Ovary (tissue), 9 donors: Measurements from ENCODE around the gene TTC7B. TPM values are rescaled to one million over a fixed set of nuclear protein-coding genes. Genes with fewer than 3 reads are reported as not detected.
"Not testable (repeated sequence)": the region's sequence is repeated elsewhere in the genome, so short reads cannot be mapped to it uniquely, and the experiment has no call there.

ENCODE experiments used
- DNase-seq, 5 donors: peaks; one replicate each; pipeline ENCODE4 v3.0.0-alpha.2; 2019 to 2020
- H3K27ac ChIP-seq, 2 donors: fragments of 200-600 bp; one replicate each; pipeline versions ENCODE4 v1.5.1 to v1.8.0; 2019 to 2022
- H3K27me3 ChIP-seq: fragments of 200-600 bp; one replicate; pipeline ENCODE4 v1.8.0; 2022
- H3K36me3 ChIP-seq: fragments of 200-600 bp; sonication (generic); one replicate; pipeline ENCODE4 v1.5.1; 2019
- H3K4me1 ChIP-seq: one replicate; pipeline ENCODE4 v1.8.1; 2013; ENCODE audit warnings: mild to moderate bottlenecking, moderate library complexity; ENCODE audit not compliant: insufficient read depth
- H3K4me3 ChIP-seq: fragments of 200-600 bp; sonication (generic); one replicate; pipeline ENCODE4 v1.5.1; 2017
- H3K9me3 ChIP-seq, 2 donors: fragments of 200-600 bp in 1 of 2; sonication (generic) in 1 of 2; one replicate each; pipeline versions ENCODE4 v1.5.1 to v1.8.1; 2013 to 2019; ENCODE audit warnings: mild to moderate bottlenecking in 1 of 2, moderate library complexity in 1 of 2
- EP300 ChIP-seq: sonication (generic); formaldehyde crosslinking; IDR thresholded peaks from one replicate; pipeline ENCODE4 v1.6.1; 2017; ENCODE audit warnings: antibody characterized with exemption
- POLR2A ChIP-seq: fragments of 450-650 bp; IDR thresholded peaks from one replicate; pipeline ENCODE4 v1.6.1; 2017; ENCODE audit warnings: antibody characterized with exemption, mild to moderate bottlenecking, moderate library complexity
- WGBS, 3 donors: extraction: QIAGEN DNeasy Blood & Tissue Kit in 1 of 3; methylation state at CpG; one replicate each; pipeline versions ENCODE4 v1.1.5 to v1.1.7; 2013 to 2017; 5-methylcytosine and 5-hydroxymethylcytosine counted together
- intact Hi-C, 4 donors: fragments of 100-400 bp; cut with DNase I; formaldehyde crosslinking; loops; one replicate each; pipeline versions ENCODE4 v1.11.0 to v1.15.1; 2022 to 2023
- polyA plus RNA-seq, 2 donors: library from polyadenylated mRNA; stranded (reverse); fragments of 200-250 nt in 1 of 2; fragments of 350-450 nt in 1 of 2; fragmentation: Illumina TruSeq in 1 of 2; extraction: RNeasy Lipid Tissue Mini Kit (QIAGEN cat#74804) in 1 of 2; gene quantifications; one replicate each; pipeline ENCODE4 v1.2.3, GENCODE V29; 2013 to 2014
- total RNA-seq, 7 donors: library from RNA; depleted of rRNA in 2 of 7; stranded (reverse); fragments of >200 nt in 2 of 7; fragmentation: NEBNext Ultra II Directional in 3 of 7; extraction: Animal tissue kit (Norgen Biotek cat#: 25700) in 3 of 7; gene quantifications; one replicate each; pipeline versions ENCODE4 v1.1.0 to v1.2.4, GENCODE V29; 2016 to 2023
- TF ChIP-seq, protein P1 (sequence below), 3 donors: fragments of 450-650 bp in 2 of 3; fragments of 200-600 bp in 1 of 3; IDR thresholded peaks; one replicate each; pipeline versions ENCODE4 v1.5.1 to v1.8.0; 2016 to 2022; ENCODE audit warnings: antibody characterized with exemption in 3 of 3, mild to moderate bottlenecking in 1 of 3
- donor health status: DM: no; HTN: no; CAD: no; lungs with moderate emphysema.
- donor health status: DM: no; HTN: no; CAD: no.
- donor health status: Bipolar disorder and iron deficiency.
- donor health status: DM: yes; HTN: yes; CAD: no.
- donor health status: DM: no; HTN: no; CAD: no.
- donor health status: DM: yes; HTN: yes; CAD: no.

TTC7B gene
- total and polyA plus RNA-seq, 9 donors = 18.2 to 39.5 (median 34.2) TPM

- H3K27ac ChIP-seq = no peak overlapping the region
- no peaks in the 10 kb centered on the region for H3K4me1 ChIP-seq
- no peaks in the 10 kb centered on the region for H3K9me3 ChIP-seq
- 82 to 88% (median 87%) methylated on average over 17 of the region's 17 CpGs for WGBS, 3 donors
- intact Hi-C loops = no loop called here
- H3K36me3 ChIP-seq = no peaks in the 10 kb centered on the region
- no peaks in the 10 kb centered on the region for H3K27me3 ChIP-seq
- H3K4me3 ChIP-seq = no peak overlapping the region
- no peak for DNase-seq
- TF ChIP-seq POLR2A (no peak), EP300 (no peak)
- TF ChIP-seq, protein P1, sequence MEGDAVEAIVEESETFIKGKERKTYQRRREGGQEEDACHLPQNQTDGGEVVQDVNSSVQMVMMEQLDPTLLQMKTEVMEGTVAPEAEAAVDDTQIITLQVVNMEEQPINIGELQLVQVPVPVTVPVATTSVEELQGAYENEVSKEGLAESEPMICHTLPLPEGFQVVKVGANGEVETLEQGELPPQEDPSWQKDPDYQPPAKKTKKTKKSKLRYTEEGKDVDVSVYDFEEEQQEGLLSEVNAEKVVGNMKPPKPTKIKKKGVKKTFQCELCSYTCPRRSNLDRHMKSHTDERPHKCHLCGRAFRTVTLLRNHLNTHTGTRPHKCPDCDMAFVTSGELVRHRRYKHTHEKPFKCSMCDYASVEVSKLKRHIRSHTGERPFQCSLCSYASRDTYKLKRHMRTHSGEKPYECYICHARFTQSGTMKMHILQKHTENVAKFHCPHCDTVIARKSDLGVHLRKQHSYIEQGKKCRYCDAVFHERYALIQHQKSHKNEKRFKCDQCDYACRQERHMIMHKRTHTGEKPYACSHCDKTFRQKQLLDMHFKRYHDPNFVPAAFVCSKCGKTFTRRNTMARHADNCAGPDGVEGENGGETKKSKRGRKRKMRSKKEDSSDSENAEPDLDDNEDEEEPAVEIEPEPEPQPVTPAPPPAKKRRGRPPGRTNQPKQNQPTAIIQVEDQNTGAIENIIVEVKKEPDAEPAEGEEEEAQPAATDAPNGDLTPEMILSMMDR (IDR thresholded peaks at IDR 0.05) = no peak
Observed at GRCh38 chr14:90848944-90849731, 32.9 kb upstream of the TTC7B start.

DNA sequence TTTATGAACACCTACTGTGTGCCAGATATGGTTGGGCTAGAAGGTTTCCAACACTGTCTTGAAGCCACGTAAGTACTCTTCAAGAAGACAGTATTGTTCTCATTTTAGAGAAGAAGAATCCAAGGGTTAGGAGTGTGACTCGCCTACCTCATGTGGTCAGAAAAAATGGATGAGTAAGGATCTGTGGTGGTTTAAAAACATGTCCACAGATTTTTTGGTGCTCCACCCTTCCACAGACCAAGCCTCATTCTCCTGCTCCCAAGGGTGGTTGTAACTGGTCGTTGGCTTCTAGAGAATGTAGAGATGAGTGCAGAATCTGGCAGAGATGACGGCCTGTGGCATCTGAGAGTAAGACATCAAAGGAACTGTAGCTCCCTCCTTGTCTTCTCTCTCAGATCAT is 30.3 kb upstream of the TTC7B start:
- Histone ChIP-seq H3K4me3 (no peak overlapping the region), H3K36me3 (no peaks in the 10 kb centered on the region), H3K27ac (no peak overlapping the region), H3K9me3 (no peaks in the 10 kb centered on the region), H3K4me1 (no peaks in the 10 kb centered on the region), H3K27me3 (no peaks in the 10 kb centered on the region)
- intact Hi-C loops = no loop called here
- no peak for DNase-seq
- TF ChIP-seq, protein P1 (IDR thresholded peaks at IDR 0.05) = no peak
- TF ChIP-seq POLR2A (no peak), EP300 (no peak)
- 90 to 95% (median 95%) methylated on average over 4 of the region's 4 CpGs for WGBS, 3 donors

DNA sequence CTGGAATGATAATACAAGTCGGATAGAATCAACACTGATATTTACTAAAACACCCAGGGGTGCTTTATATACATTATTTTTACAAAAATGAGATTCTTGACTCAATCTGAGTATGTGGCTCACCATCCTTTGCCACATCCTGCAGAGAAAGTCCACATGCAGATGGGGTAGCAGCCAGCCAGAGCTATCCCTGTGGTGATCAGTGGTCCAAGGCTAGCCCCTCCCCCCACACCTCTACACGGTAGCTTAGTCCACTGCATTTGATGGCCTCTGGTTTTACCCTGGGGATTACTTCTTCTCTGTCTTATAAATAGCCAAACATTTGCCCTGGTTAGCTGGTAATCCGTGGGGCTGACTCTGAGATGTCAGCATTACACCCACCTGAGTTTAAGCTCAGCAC is 28.1 kb upstream of the TTC7B start:
- no peak for DNase-seq
- 62 to 81% (median 75%) methylated on average over 3 of the region's 3 CpGs for WGBS, 3 donors
- Histone ChIP-seq H3K4me3 (no peak overlapping the region), H3K36me3 (no peaks in the 10 kb centered on the region), H3K27me3 (no peaks in the 10 kb centered on the region), H3K4me1 (no peaks in the 10 kb centered on the region), H3K9me3 (no peaks in the 10 kb centered on the region), H3K27ac (no peak overlapping the region)
- intact Hi-C loops = no loop called here
- TF ChIP-seq POLR2A (no peak), EP300 (no peak)
- TF ChIP-seq, protein P1 (IDR thresholded peaks at IDR 0.05) = no peak

DNA sequence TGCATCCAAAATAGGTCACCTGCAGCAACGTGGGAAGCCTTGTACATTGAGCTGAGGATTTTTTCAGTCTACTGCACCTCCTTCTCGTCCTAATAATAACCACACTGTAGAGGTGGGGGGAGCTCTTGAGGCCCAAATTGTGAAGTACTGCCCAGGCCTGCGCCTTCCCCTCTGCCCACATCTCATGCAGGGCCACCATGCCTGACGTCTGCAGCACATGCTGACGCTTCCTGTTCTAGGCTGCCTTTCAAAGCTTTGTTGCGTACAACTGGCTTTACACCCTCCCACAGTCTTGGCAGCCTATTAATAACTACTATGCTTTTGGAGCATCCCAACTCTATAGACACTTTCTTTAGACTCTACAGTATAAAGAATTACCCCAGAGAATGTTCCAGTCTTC is 26.5 kb upstream of the TTC7B start:
- Histone ChIP-seq H3K9me3 (no peaks in the 10 kb centered on the region), H3K36me3 (no peaks in the 10 kb centered on the region), H3K4me3 (no peak overlapping the region), H3K27me3 (no peaks in the 10 kb centered on the region), H3K27ac (no peak overlapping the region), H3K4me1 (no peaks in the 10 kb centered on the region)
- DNase-seq = no peak
- intact Hi-C loops = no loop called here
- TF ChIP-seq EP300 (no peak), POLR2A (no peak)
- TF ChIP-seq, protein P1 (IDR thresholded peaks at IDR 0.05) = no peak
- 61 to 68% (median 63%) methylated on average over 6 of the region's 6 CpGs for WGBS, 3 donors

- H3K27ac ChIP-seq, H3K4me1 ChIP-seq, H3K36me3 ChIP-seq, intact Hi-C loops, H3K9me3 ChIP-seq, H3K4me3 ChIP-seq, DNase-seq, H3K27me3 ChIP-seq: not testable (repeated sequence)
- WGBS, 3 donors = 97 to 98% (median 98%) methylated on average over 4 of the region's 4 CpGs
Observed at GRCh38 chr14:90840667-90841066, 24.4 kb upstream of the TTC7B start.
